Tibial artery (tissue), 4 donors: ENCODE data around the gene SDC3.
A peak's percentile ranks its signal among the peaks of the same experiment; 100 is the strongest.

Source experiments
- DNase-seq, 2 donors: peaks; one replicate each; pipeline ENCODE4 v3.0.0-alpha.2; 2019
- H3K27ac ChIP-seq, 2 donors: fragments of 200-600 bp; sonication (generic) in 1 of 2; 1 replicate in 1 of 2; 2 replicates in 1 of 2; pipeline ENCODE4 v1.5.1; 2018 to 2019; ENCODE audit warnings: mild to moderate bottlenecking in 1 of 2
- H3K27me3 ChIP-seq, 2 donors: fragments of 200-600 bp; sonication (generic) in 1 of 2; one replicate each; pipeline versions ENCODE4 v1.5.1 to v1.6.0; 2016 to 2019
- H3K36me3 ChIP-seq, 3 donors: fragments of 200-600 bp; sonication (generic) in 2 of 3; one replicate each; pipeline ENCODE4 v1.5.1; 2016 to 2019; ENCODE audit warnings: mild to moderate bottlenecking in 2 of 3
- H3K4me1 ChIP-seq, 4 donors: fragments of 200-600 bp; sonication (generic) in 2 of 4; 1 replicate in 3 of 4; 2 replicates in 1 of 4; pipeline ENCODE4 v1.5.1; 2016 to 2019
- H3K4me3 ChIP-seq, 2 donors: fragments of 200-600 bp; sonication (generic) in 1 of 2; 1 replicate in 1 of 2; 2 replicates in 1 of 2; pipeline ENCODE4 v1.5.1; 2018 to 2019; ENCODE audit warnings: mild to moderate bottlenecking in 2 of 2
- H3K9me3 ChIP-seq, 3 donors: fragments of 200-600 bp; sonication (generic) in 1 of 3; one replicate each; pipeline ENCODE4 v1.5.1; 2016 to 2019
- CTCF ChIP-seq, 2 experiments: fragments of 200-600 bp in 1 of 2; fragments of 450-650 bp in 1 of 2; IDR thresholded peaks; one replicate each; pipeline ENCODE4 v1.5.1; 2017 to 2019; ENCODE audit warnings: antibody characterized with exemption in 2 of 2, mild to moderate bottlenecking in 1 of 2, moderate library complexity in 1 of 2
- intact Hi-C: fragments of 100-400 bp; cut with DNase I; formaldehyde crosslinking; loops from one replicate; pipeline ENCODE4 v1.15.0; 2023; ENCODE audit warnings: low total_unique reads

The SDC3 gene

GRCh38 chr1:30875197-30875596 is 33.4 kb downstream of the SDC3 start:
- H3K4me3 ChIP-seq, result no peak overlapping the region
- H3K27ac ChIP-seq, result no peak overlapping the region
- H3K4me1 ChIP-seq, result peaks cover 0 to 32% (median 14%) of the 10 kb centered on the region in 4 donors
- no peaks in the 10 kb centered on the region for H3K27me3 ChIP-seq
- H3K9me3 ChIP-seq, result peaks cover 0 to 9% (median 9%) of the 10 kb centered on the region in 3 donors
- TF ChIP-seq CTCF (IDR thresholded peaks at IDR 0.05), result no peak
- H3K36me3 ChIP-seq, result peaks cover 27 to 53% (median 48%) of the 10 kb centered on the region in 3 donors
- intact Hi-C loops, result no loop called here
- DNase-seq, result no peak

- no peak for TF ChIP-seq CTCF (IDR thresholded peaks at IDR 0.05)
- no peak for DNase-seq
- Histone ChIP-seq H3K36me3 (peaks cover 27 to 56% (median 48%) of the 10 kb centered on the region in 3 donors), H3K9me3 (peaks cover 0 to 9% (median 9%) of the 10 kb centered on the region in 3 donors), H3K27me3 (no peaks in the 10 kb centered on the region), H3K4me1 (peaks cover 0 to 23% (median 12%) of the 10 kb centered on the region in 4 donors), H3K27ac (no peak overlapping the region), H3K4me3 (no peak overlapping the region)
- intact Hi-C loops, result no loop called here
Observed at GRCh38 chr1:30874176-30874575, 34.4 kb downstream of the SDC3 start.

GRCh38 chr1:30872948-30873263 is 35.7 kb downstream of the SDC3 start:
- peak in 1 of 2 donors; percentile 9 for DNase-seq
- Histone ChIP-seq H3K4me1 (peaks cover 0 to 11% (median 8%) of the 10 kb centered on the region in 4 donors), H3K27me3 (no peaks in the 10 kb centered on the region), H3K36me3 (peaks cover 27 to 56% (median 48%) of the 10 kb centered on the region in 3 donors), H3K4me3 (no peak overlapping the region), H3K27ac (no peak overlapping the region), H3K9me3 (peaks cover 0 to 9% (median 9%) of the 10 kb centered on the region in 3 donors)
- TF ChIP-seq CTCF (IDR thresholded peaks at IDR 0.05), result no peak
- intact Hi-C loops, result no loop called here

GRCh38 chr1:30872033-30872947 is 36.3 kb downstream of the SDC3 start:
- peaks cover 0 to 9% (median 9%) of the 10 kb centered on the region in 3 donors for H3K9me3 ChIP-seq
- H3K36me3 ChIP-seq, result peaks cover 27 to 56% (median 48%) of the 10 kb centered on the region in 3 donors
- TF ChIP-seq CTCF (IDR thresholded peaks at IDR 0.05), result no peak
- H3K27me3 ChIP-seq, result no peaks in the 10 kb centered on the region
- intact Hi-C loops, result no loop called here
- H3K4me1 ChIP-seq, result peaks cover 0 to 5% (median 2%) of the 10 kb centered on the region in 4 donors
- H3K27ac ChIP-seq, result no peak overlapping the region
- H3K4me3 ChIP-seq, result no peak overlapping the region
- peak in 1 of 2 donors; percentile 10 for DNase-seq

GRCh38 chr1:30871276-30871871 is 37.2 kb downstream of the SDC3 start:
- no peaks in the 10 kb centered on the region for H3K4me1 ChIP-seq
- no peak overlapping the region for H3K4me3 ChIP-seq
- no peaks in the 10 kb centered on the region for H3K27me3 ChIP-seq
- no peak for DNase-seq
- intact Hi-C loops, result no loop called here
- no peak for TF ChIP-seq CTCF (IDR thresholded peaks at IDR 0.05)
- peaks cover 0 to 9% (median 9%) of the 10 kb centered on the region in 3 donors for H3K9me3 ChIP-seq
- peaks cover 27 to 50% (median 44%) of the 10 kb centered on the region in 3 donors for H3K36me3 ChIP-seq
- H3K27ac ChIP-seq, result no peak overlapping the region
